HL-60/S4 treated with retinoic acid at 250 ng/mL for 4 days and 3 days (cell line): ENCODE measurements around the gene ERCC8.
"Not testable (repeated sequence)": the region's sequence is repeated elsewhere in the genome, so short reads cannot be mapped to it uniquely, and the experiment has no call there.

ENCODE experiments used
- in situ Hi-C: fragments of 300-500 bp; cut with MboI; formaldehyde crosslinking; loops from 2 replicates; pipeline ENCODE4 v1.7.0; 2022; ENCODE audit warnings: low sequenced_read_pairs

ERCC8 gene

GRCh38 chr5:60927450-60927849, 17.4 kb downstream of the ERCC8 start:
- in situ Hi-C loops = loop anchor here (25.0 kb wide), 1 partner anchor 240 kb away; no protein-coding TSS in a partner anchor

GRCh38 chr5:60918466-60918865, 26.4 kb downstream of the ERCC8 start:
- in situ Hi-C loops = no loop called here

- in situ Hi-C loops = no loop called here
Measured at GRCh38 chr5:60916646-60917045, 28.2 kb downstream of the ERCC8 start.

GRCh38 chr5:60903356-60903755, 41.5 kb downstream of the ERCC8 start:
- in situ Hi-C loops = no loop called here

- in situ Hi-C loops = no loop called here
Measured at GRCh38 chr5:60896991-60897390, 47.9 kb downstream of the ERCC8 start.

GRCh38 chr5:60893521-60893920, 51.3 kb downstream of the ERCC8 start:
- in situ Hi-C loops = no loop called here

- in situ Hi-C loops = no loop called here
Measured at GRCh38 chr5:60891667-60892066, 53.2 kb downstream of the ERCC8 start.

- in situ Hi-C loops = no loop called here
Measured at GRCh38 chr5:60888359-60889061, 56.4 kb downstream of the ERCC8 start.

GRCh38 chr5:60887746-60888145, 57.1 kb downstream of the ERCC8 start:
- in situ Hi-C loops = no loop called here

GRCh38 chr5:60887096-60887495, 57.8 kb downstream of the ERCC8 start:
- in situ Hi-C loops = no loop called here

GRCh38 chr5:60886158-60886557, 58.7 kb downstream of the ERCC8 start:
- in situ Hi-C loops = no loop called here

- in situ Hi-C loops = no loop called here
Measured at GRCh38 chr5:60883229-60883628, 61.6 kb downstream of the ERCC8 start.

- in situ Hi-C loops = no loop called here
Measured at GRCh38 chr5:60872892-60873291, 72.0 kb downstream of the ERCC8 start.

- in situ Hi-C loops = no loop called here
Measured at GRCh38 chr5:60870857-60871256, 74.0 kb downstream of the ERCC8 start.

GRCh38 chr5:60860572-60860971, 84.3 kb downstream of the ERCC8 start:
- in situ Hi-C loops = not testable (repeated sequence)

GRCh38 chr5:60856066-60856465, 88.8 kb downstream of the ERCC8 start:
- in situ Hi-C loops = no loop called here

GRCh38 chr5:60852940-60853339, 91.9 kb downstream of the ERCC8 start:
- in situ Hi-C loops = no loop called here

GRCh38 chr5:60852317-60852716, 92.6 kb downstream of the ERCC8 start:
- in situ Hi-C loops = no loop called here

GRCh38 chr5:60851626-60852025, 93.2 kb downstream of the ERCC8 start:
- in situ Hi-C loops = no loop called here

GRCh38 chr5:60846298-60846697, 98.6 kb downstream of the ERCC8 start:
- in situ Hi-C loops = no loop called here

GRCh38 chr5:60843936-60844905, 100.6 kb downstream of the ERCC8 start, which contains the start of gene ELOVL7:
Gene ELOVL7 (minus strand): TSS chr5:60844269. CDS start chr5:60787397, 56,872 bp downstream.
- in situ Hi-C loops = no loop called here
